Caco-2 (cell line): ENCODE measurements around the gene NAGS. TPM values are rescaled to one million over a fixed set of nuclear protein-coding genes. Genes with fewer than 3 reads are reported as not detected.

Source experiments
- BruUV-seq: library from RNA; stranded (reverse); fragments of 400-500 nt; replicated peaks from 2 replicates; lab custom pipeline; 2021; lab: Mats Ljungman, UMichigan
- CTCF ChIA-PET: fragments of 300-600 bp; sonication (Branson Sonifier 250); formaldehyde crosslinking; loops from one replicate; lab custom pipeline; 2022; ENCODE audit warnings: antibody characterized with exemption; lab: Charles Lee
- POLR2A ChIA-PET: fragments of 300-600 bp; sonication (Branson Sonifier 250); formaldehyde crosslinking; loops from one replicate; lab custom pipeline; 2022; ENCODE audit warnings: antibody characterized with exemption; lab: Charles Lee
- DNase-seq, 2 experiments: peaks; one replicate each; pipeline versions ENCODE4 v3.0.0 to v3.0.0-alpha.2; 2020 to 2022
- H3K27me3 ChIP-seq: replicated peaks from 2 replicates; pipeline ENCODE4 v1.6.0; 2011; ENCODE audit warnings: low read length; ENCODE audit not compliant: control insufficient read depth, insufficient read depth
- H3K36me3 ChIP-seq: 2 replicates; pipeline ENCODE4 v1.5.1; 2011; ENCODE audit warnings: low read length; ENCODE audit not compliant: control insufficient read depth, insufficient read depth
- H3K4me1 ChIP-seq: fragments of 250-450 bp; sonication (Bioruptor Pico); 2 replicates; pipeline ENCODE4 v1.5.1; 2020; ENCODE audit warnings: mild to moderate bottlenecking
- H3K4me3 ChIP-seq: 2 replicates; pipeline ENCODE4 v1.5.1; 2011; ENCODE audit warnings: low read depth, mild to moderate bottlenecking, control low read depth, low read length
- H3K9me3 ChIP-seq: fragments of 250-450 bp; sonication (Bioruptor Pico); 2 replicates; pipeline ENCODE4 v1.5.1; 2020; ENCODE audit warnings: mild to moderate bottlenecking, moderate library complexity
- H3K27ac Mint-ChIP-seq: one replicate; pipeline ENCODE4 v1.8.0; 2022; ENCODE audit warnings: mixed read lengths; ENCODE audit not compliant: unreplicated experiment
- H3K27me3 Mint-ChIP-seq: one replicate; pipeline ENCODE4 v1.8.0; 2022; ENCODE audit warnings: mixed read lengths; ENCODE audit not compliant: insufficient read depth, unreplicated experiment
- H3K36me3 Mint-ChIP-seq: one replicate; pipeline ENCODE4 v1.8.0; 2022; ENCODE audit warnings: mild to moderate bottlenecking, mixed read lengths; ENCODE audit not compliant: insufficient read depth, unreplicated experiment
- H3K4me1 Mint-ChIP-seq: one replicate; pipeline ENCODE4 v1.8.0; 2022; ENCODE audit warnings: low read depth, mixed read lengths; ENCODE audit not compliant: unreplicated experiment
- H3K4me3 Mint-ChIP-seq: one replicate; pipeline ENCODE4 v1.8.0; 2022; ENCODE audit warnings: mild to moderate bottlenecking, moderate library complexity, mixed read lengths; ENCODE audit not compliant: unreplicated experiment
- H3K9me3 Mint-ChIP-seq: one replicate; pipeline ENCODE4 v1.8.0; 2022; ENCODE audit warnings: mixed read lengths; ENCODE audit not compliant: unreplicated experiment
- intact Hi-C: fragments of 100-400 bp; cut with micrococcal nuclease; formaldehyde crosslinking; loops from one replicate; pipeline ENCODE4 v1.10.0; 2022; ENCODE audit not compliant: unreplicated experiment
- total RNA-seq: library from RNA; stranded (reverse); gene quantifications from 2 replicates; pipeline ENCODE4 v1.2.3, GENCODE V29; 2022
- TF ChIP-seq, protein P1 (sequence below), 2 experiments: fragments of 200-600 bp in 1 of 2; IDR thresholded peaks; 1 replicate in 1 of 2; 2 replicates in 1 of 2; pipeline versions ENCODE4 v1.5.1 to v1.8.0; 2011 to 2022; ENCODE audit warnings: antibody characterized with exemption in 1 of 2, control low read depth in 1 of 2, inconsistent platforms in 1 of 2, low read depth in 1 of 2, low read length in 1 of 2, mild to moderate bottlenecking in 1 of 2, moderate library complexity in 1 of 2; ENCODE audit not compliant: insufficient read depth in 1 of 2, severe bottlenecking in 1 of 2, unreplicated experiment in 1 of 2

NAGS gene
- total RNA-seq, 1 experiment from 2014 or later, result 0.50 TPM

DNA sequence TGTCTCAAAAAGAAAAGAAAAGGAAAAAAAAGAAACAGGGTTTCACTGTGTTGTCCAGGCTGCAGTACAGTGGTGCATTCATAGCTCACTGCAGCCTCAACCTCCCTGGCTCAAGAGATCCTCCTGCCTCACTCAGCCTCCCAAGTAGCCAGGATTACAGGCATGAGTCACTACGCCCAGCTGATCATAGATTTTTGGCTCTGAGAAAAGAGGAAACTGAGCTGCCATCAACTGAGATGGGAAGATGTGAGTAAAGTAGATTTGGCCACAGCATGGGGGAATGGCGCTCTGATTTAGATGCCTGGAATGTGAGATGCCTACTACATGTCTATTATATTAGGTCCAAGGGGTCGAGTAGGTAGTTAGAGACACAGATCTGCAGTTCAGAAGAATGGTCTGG, 5.9 kb upstream of the NAGS start:
- Histone ChIP-seq H3K36me3 (no peaks in the 10 kb centered on the region), H3K27me3 (no peaks in the 10 kb centered on the region), H3K9me3 (no peaks in the 10 kb centered on the region), H3K4me3 (no peak overlapping the region), H3K4me1 (peaks cover 18% of the 10 kb centered on the region)
- no peak for DNase-seq
- H3K27me3 Mint-ChIP-seq, result peaks cover 3% of the 10 kb centered on the region
- intact Hi-C loops, result no loop called here
- no peaks in the 10 kb centered on the region for H3K36me3 Mint-ChIP-seq
- no peaks in the 10 kb centered on the region for H3K9me3 Mint-ChIP-seq
- CTCF ChIA-PET, result interaction anchor here (0.6 to 3.7 kb wide), 2 partner anchors 55 to 60 kb away, joined by 4 to 12 read pairs; no protein-coding TSS in a partner anchor
- no peak overlapping the region for H3K4me3 Mint-ChIP-seq
- H3K4me1 Mint-ChIP-seq, result no peaks in the 10 kb centered on the region
- POLR2A ChIA-PET, result no interaction called here
- TF ChIP-seq, protein P1, sequence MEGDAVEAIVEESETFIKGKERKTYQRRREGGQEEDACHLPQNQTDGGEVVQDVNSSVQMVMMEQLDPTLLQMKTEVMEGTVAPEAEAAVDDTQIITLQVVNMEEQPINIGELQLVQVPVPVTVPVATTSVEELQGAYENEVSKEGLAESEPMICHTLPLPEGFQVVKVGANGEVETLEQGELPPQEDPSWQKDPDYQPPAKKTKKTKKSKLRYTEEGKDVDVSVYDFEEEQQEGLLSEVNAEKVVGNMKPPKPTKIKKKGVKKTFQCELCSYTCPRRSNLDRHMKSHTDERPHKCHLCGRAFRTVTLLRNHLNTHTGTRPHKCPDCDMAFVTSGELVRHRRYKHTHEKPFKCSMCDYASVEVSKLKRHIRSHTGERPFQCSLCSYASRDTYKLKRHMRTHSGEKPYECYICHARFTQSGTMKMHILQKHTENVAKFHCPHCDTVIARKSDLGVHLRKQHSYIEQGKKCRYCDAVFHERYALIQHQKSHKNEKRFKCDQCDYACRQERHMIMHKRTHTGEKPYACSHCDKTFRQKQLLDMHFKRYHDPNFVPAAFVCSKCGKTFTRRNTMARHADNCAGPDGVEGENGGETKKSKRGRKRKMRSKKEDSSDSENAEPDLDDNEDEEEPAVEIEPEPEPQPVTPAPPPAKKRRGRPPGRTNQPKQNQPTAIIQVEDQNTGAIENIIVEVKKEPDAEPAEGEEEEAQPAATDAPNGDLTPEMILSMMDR (IDR thresholded peaks at IDR 0.05; ENCODE audit: insufficient read depth in 1 of 2, low read depth in 1 of 2, low read length in 1 of 2, severe bottlenecking in 1 of 2, unreplicated experiment in 1 of 2), result no peak
- no TSS peak for BruUV-seq
- H3K27ac Mint-ChIP-seq, result no peak overlapping the region

DNA sequence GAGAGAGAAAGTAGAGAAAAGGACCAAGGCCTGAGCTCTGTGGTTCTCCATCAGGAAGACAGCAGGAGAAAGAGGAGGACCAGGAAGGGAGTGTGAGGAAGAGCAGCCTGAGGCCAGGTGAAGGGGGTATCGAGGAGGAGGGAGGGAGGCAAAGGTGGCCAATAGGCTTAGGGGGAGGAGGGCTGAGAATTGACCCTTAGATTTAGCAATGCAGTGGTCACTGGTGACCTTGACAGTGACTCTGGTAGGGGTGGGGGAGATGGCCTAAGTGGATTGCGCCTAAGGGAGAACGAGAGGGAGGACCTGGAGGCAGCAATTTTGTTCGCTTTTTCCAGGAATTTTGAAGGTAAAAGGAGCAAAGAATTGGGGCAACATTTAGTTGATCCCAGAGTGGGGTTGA, 5.4 kb upstream of the NAGS start:
- Mint-ChIP-seq H3K27ac (no peak overlapping the region), H3K4me1 (no peaks in the 10 kb centered on the region), H3K36me3 (no peaks in the 10 kb centered on the region), H3K9me3 (no peaks in the 10 kb centered on the region), H3K4me3 (no peak overlapping the region), H3K27me3 (peaks cover 4% of the 10 kb centered on the region)
- POLR2A ChIA-PET, result no interaction called here
- BruUV-seq, result no TSS peak
- no peak for DNase-seq
- intact Hi-C loops, result no loop called here
- TF ChIP-seq, protein P1 (IDR thresholded peaks at IDR 0.05; ENCODE audit: insufficient read depth in 1 of 2, low read depth in 1 of 2, low read length in 1 of 2, severe bottlenecking in 1 of 2, unreplicated experiment in 1 of 2), result no peak
- Histone ChIP-seq H3K36me3 (no peaks in the 10 kb centered on the region), H3K4me3 (no peak overlapping the region), H3K9me3 (no peaks in the 10 kb centered on the region), H3K4me1 (peaks cover 18% of the 10 kb centered on the region), H3K27me3 (no peaks in the 10 kb centered on the region)
- CTCF ChIA-PET, result interaction anchor here (0.6 to 3.7 kb wide), 2 partner anchors 55 to 61 kb away, joined by 4 to 12 read pairs; no protein-coding TSS in a partner anchor

DNA sequence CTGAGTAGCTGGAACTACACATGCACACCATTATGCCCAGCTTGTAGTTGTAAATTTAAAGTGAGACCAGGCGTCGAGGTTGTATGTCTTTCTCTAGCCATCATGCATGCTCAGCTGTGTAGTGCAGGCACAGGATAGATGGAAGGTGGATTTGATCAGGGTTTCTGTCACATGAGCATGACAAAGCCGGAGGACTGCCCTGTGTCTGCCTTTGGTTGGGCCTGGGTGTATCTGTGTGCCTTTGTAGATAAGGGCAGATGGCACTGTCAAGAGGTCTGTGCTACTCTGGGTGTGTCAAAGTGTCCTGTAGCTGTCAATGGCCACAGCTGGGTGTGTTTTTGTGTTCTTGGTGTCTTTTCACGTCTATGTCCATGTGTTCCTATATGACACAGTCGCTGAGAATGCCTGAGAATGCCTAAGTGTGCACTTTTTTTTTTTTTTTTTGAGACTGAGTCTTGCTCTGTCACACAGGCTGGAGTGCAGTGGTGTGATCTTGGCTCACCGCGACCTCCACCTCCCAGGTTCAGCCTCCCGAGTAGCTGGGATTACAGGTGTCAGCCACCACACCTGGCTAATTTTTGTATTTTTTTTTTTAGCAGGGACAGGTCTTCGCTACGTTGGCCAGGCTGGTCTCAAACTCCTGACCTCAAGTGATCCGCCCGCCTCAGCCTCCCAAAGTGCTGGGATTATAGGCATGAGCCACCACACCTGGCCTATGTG, 4.1 kb upstream of the NAGS start:
- Histone ChIP-seq H3K4me1 (peaks cover 16% of the 10 kb centered on the region), H3K27me3 (peaks cover under 1% of the 10 kb centered on the region), H3K4me3 (no peak overlapping the region), H3K9me3 (no peaks in the 10 kb centered on the region), H3K36me3 (no peaks in the 10 kb centered on the region)
- no peaks in the 10 kb centered on the region for H3K4me1 Mint-ChIP-seq
- H3K4me3 Mint-ChIP-seq, result no peak overlapping the region
- H3K36me3 Mint-ChIP-seq, result peaks cover 5% of the 10 kb centered on the region
- TF ChIP-seq, protein P1 (IDR thresholded peaks at IDR 0.05; ENCODE audit: insufficient read depth in 1 of 2, low read depth in 1 of 2, low read length in 1 of 2, severe bottlenecking in 1 of 2, unreplicated experiment in 1 of 2), result no peak
- CTCF ChIA-PET, result interaction anchor here (0.6 to 3.7 kb wide), 3 partner anchors 38 to 56 kb away, joined by 3 to 12 read pairs (median 4); no protein-coding TSS in a partner anchor
- POLR2A ChIA-PET, result no interaction called here
- H3K9me3 Mint-ChIP-seq, result no peaks in the 10 kb centered on the region
- H3K27me3 Mint-ChIP-seq, result peaks cover 8% of the 10 kb centered on the region
- no TSS peak for BruUV-seq
- intact Hi-C loops, result no loop called here
- H3K27ac Mint-ChIP-seq, result no peak overlapping the region
- DNase-seq, result no peak
